Measurements from ENCODE around the gene UNC45A.

The UNC45A gene

DNA sequence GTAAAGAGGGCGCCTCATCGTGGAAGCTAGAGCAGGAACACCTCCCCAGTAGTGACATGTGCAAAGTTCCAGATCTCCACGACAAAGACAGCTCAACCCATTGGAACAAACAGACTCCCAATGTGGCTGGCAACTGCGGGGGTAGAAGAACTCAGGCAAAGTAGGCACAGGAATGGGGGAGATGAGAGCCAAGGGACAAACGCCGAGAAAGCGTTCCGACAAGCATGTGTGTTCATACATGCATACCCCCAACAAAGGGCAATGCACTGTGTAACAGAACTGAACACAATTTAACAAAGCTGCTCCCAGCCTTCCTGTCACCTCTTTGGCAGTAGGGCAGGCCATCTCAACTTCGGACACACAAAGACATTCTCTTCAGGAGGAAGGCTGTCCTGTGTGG lies 31.2 kb downstream of the UNC45A start:
- DNase-seq (ENCODE audit: low read depth in 2 of 2), result no peak

DNA sequence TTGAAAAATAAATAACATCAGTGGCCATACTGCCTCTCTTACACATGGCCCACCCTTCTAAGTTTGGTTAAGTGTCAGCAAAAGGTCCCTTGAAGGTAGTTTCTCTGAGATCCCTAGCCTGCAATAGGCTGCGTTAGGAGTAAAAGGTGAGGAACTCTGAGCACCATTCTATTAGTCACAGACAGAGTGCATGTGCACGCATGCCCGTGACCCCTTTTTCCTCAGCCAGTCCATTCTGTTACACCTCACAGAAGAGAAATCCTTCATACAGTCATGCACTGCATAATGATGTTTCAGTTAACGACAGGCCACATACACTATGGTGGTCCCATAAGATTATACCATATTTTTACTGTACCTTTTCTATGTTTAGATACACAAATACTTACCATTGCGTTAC lies 32.1 kb downstream of the UNC45A start:
- no peak for DNase-seq (ENCODE audit: low read depth in 2 of 2)

- DNase-seq (ENCODE audit: low read depth in 2 of 2), result no peak
These were observed 33.3 kb downstream of the UNC45A start for GRCh38 chr15:90968434-90968833.

GRCh38 chr15:90970274-90970673 lies 35.2 kb downstream of the UNC45A start:
- no peak for DNase-seq (ENCODE audit: low read depth in 2 of 2)

GRCh38 chr15:90972133-90972532 lies 37.0 kb downstream of the UNC45A start:
- DNase-seq (ENCODE audit: low read depth in 2 of 2), result no peak

DNA sequence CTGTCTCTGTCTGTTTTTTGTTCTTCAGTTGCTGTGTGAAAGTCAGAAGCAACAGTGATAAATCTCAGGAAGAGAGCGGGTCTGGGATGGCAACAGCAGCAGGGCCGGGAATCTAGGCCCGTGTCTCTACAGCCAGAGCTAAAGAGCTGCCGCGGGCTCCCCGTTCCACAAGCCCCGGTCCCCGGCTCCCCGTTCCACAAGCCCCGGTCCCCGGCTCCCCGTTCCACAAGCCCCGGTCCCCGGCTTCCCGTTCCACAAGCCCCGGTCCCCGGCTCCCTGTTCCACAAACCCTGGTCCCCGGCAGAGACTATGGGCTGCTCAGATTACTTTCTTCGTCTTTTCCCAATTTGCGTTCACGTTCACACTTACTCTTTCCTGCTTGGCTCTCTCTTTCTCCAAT lies 39.1 kb downstream of the UNC45A start:
- no peak for DNase-seq (ENCODE audit: low read depth in 2 of 2)

GRCh38 chr15:90979582-90979981 lies 44.5 kb downstream of the UNC45A start:
- no peak for DNase-seq (ENCODE audit: low read depth in 2 of 2)

DNA sequence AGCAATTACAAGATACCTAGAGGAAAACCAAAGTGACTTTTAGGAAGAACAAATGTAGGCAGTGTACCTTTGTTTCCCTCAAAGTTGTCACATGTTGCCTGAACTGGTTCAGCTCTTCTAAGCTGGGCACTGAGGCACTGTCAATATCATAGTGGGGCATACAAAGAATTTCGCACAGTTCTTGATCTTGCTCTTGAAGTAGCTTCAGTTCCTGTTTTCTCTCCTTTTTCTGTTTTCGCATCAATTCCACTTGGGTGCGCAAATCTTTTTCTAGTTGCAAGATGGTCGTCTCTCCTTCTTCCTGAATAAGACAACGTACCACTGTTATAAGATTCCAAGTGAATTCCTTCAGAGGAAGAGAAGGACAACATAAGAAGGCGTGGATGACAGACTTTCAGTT lies 46.6 kb downstream of the UNC45A start:
- no peak for DNase-seq (ENCODE audit: low read depth in 2 of 2)

GRCh38 chr15:90982135-90982534 lies 47.0 kb downstream of the UNC45A start:
- DNase-seq (ENCODE audit: low read depth in 2 of 2), result no peak

- DNase-seq (ENCODE audit: low read depth in 2 of 2), result no peak
These were observed 51.9 kb downstream of the UNC45A start for GRCh38 chr15:90986790-90987507.

DNA sequence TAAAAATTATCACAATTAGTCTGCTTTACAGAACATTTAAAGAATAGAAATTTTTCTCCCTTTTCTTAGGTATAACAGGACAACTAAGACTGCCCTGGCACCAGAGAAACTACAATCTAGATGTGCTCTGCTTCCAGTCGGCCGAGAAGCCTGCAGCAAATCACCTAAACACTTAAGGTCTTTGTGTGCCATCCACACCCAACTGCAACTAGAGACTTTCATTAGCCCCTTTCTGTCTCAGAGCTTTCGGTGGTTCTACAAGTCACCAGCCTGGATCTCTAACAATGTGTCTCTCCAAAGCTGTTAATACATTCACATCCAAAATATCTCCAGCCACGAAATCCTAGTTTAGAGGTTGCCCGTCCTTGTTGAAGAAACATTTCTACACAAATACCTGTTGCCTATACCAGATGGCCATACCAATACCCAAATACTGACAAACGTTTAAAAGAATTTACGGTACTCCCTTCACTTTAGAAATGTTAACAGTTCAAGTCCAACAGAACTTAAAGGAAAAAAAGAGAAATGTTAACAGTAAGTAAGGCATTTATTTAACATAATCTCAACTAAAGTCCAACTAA lies 52.6 kb downstream of the UNC45A start:
- no peak for DNase-seq (ENCODE audit: low read depth in 2 of 2)

- no peak for DNase-seq (ENCODE audit: low read depth in 2 of 2)
These were observed 53.2 kb downstream of the UNC45A start for GRCh38 chr15:90988296-90988695.

GRCh38 chr15:90989040-90989768 lies 54.1 kb downstream of the UNC45A start:
- DNase-seq (ENCODE audit: low read depth in 2 of 2), result no peak

GRCh38 chr15:90990446-90990845 lies 55.4 kb downstream of the UNC45A start:
- no peak for DNase-seq (ENCODE audit: low read depth in 2 of 2)

DNA sequence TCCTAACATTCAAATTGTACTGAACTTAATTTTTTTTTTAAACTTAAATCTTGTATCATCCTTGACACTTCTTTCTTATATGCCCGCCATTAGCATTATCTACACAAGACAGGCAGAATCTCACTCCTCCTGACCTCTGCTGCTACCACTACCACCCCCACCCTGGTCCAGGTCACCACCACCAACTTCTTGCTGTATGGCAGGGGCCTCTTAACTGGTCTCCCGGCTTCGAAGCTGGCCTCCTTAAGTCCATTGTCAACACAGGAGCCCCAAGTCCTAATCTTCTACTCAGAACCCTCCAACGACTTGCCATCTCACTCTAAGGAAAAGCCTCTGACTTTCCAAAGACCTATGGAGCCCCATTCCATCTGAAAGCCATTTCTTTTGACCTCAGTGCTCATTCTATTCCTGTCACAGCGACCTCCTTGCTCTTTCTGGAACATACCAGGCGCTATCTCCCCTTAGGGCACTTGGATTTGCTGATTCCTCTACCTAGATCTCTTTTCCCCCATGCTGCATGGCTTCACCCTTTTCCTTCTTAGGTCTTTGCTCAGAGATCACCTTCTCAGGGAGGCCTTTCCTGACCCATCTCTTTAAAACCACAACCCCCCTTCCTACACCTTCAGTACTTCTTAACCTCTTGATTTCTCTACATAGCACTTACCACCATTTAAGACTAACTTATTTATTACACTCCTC lies 56.7 kb downstream of the UNC45A start:
- DNase-seq (ENCODE audit: low read depth in 2 of 2), result no peak

GRCh38 chr15:90994059-90994416 lies 59.0 kb downstream of the UNC45A start:
- no peak for DNase-seq (ENCODE audit: low read depth in 2 of 2)

GRCh38 chr15:90994417-90995311 lies 59.6 kb downstream of the UNC45A start, which contains the start of gene PRC1:
TSS of gene PRC1 (minus strand) at chr15:90994535. CDS start at chr15:90994417, 118 bp downstream.
- peak; percentile 93 to 95 for DNase-seq (ENCODE audit: low read depth in 2 of 2)

- DNase-seq (ENCODE audit: low read depth in 2 of 2), result no peak
These were observed 63.7 kb downstream of the UNC45A start for GRCh38 chr15:90998737-90999136.

DNA sequence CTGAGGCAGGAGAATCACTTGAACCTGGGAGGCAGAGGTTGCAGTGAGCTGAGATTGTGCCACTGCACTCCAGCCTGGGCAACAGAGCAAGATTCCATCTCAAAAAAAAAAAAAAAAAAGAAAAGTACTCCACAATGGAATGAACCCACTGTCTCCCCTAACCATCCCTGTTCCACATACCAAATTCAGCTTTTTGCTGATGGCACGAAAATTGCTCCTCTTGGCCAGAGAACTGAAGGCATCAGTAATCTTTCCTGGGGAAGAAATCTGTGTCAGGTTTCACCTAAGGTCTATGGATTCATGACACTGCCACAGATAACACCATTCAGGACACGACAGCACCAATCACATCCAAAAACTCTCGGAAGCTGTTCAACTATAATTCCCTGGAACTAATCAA lies 66.1 kb downstream of the UNC45A start:
- DNase-seq (ENCODE audit: low read depth in 2 of 2), result no peak
